DND-41 (cell line): ENCODE measurements around the gene ONECUT3.

ENCODE experiments used
- CTCF ChIP-seq: IDR thresholded peaks from 2 replicates; pipeline ENCODE4 v1.5.1; 2012; ENCODE audit warnings: borderline replicate concordance, low read length, moderate library complexity, mild to moderate bottlenecking; ENCODE audit not compliant: poor library complexity, severe bottlenecking; ENCODE audit errors: extremely low read depth
- EZH2 ChIP-seq: IDR thresholded peaks from 3 replicates; pipeline ENCODE4 v1.6.1; 2012; ENCODE audit warnings: borderline replicate concordance, low read depth, mild to moderate bottlenecking, moderate library complexity, low read length, inconsistent platforms; ENCODE audit not compliant: severe bottlenecking

GRCh38 chr19:1776606-1777147, 23.4 kb downstream of the ONECUT3 start:
- TF ChIP-seq CTCF (no peak), EZH2 (no peak)
